Large intestine (tissue), 3 donors: Measurements from ENCODE around the gene SLC6A3. TPM values are rescaled to one million over a fixed set of nuclear protein-coding genes. Genes with fewer than 3 reads are reported as not detected.
"Not testable (repeated sequence)": the region's sequence is repeated elsewhere in the genome, so short reads cannot be mapped to it uniquely, and the experiment has no call there.

ENCODE experiments used
- DNase-seq, 2 donors: peaks; one replicate each; pipeline versions ENCODE4 v3.0.0 to v3.0.0-alpha.2; 2013
- H3K27ac ChIP-seq: one replicate; pipeline ENCODE4 v1.5.1; 2013; ENCODE audit warnings: low read length
- H3K27me3 ChIP-seq: 2 replicates; pipeline ENCODE4 v1.6.1; 2013; ENCODE audit warnings: low read length; ENCODE audit not compliant: control insufficient read depth, insufficient read depth
- H3K36me3 ChIP-seq: 2 replicates; pipeline ENCODE4 v1.6.1; 2013; ENCODE audit warnings: low read length; ENCODE audit not compliant: control insufficient read depth, insufficient read depth
- H3K4me1 ChIP-seq: one replicate; pipeline ENCODE4 v1.6.1; 2013; ENCODE audit warnings: low read length; ENCODE audit not compliant: control insufficient read depth, insufficient read depth
- H3K4me3 ChIP-seq: one replicate; pipeline ENCODE4 v1.5.1; 2013; ENCODE audit warnings: low read length
- H3K9me3 ChIP-seq: one replicate; pipeline ENCODE4 v1.6.1; 2013; ENCODE audit warnings: mild to moderate bottlenecking, low read depth, low read length, moderate library complexity; ENCODE audit not compliant: control insufficient read depth
- WGBS: methylation state at CpG from one replicate; pipeline ENCODE4 v1.1.5; 2013; ENCODE audit warnings: low lambda C conversion rate; ENCODE audit not compliant: insufficient coverage; 5-methylcytosine and 5-hydroxymethylcytosine counted together
- polyA plus RNA-seq: library from polyadenylated mRNA; unstranded; fragments of 120-200 nt; gene quantifications from one replicate; pipeline ENCODE4 v1.2.1, GENCODE V29; 2013

Gene SLC6A3
- polyA plus RNA-seq, 1 donor = 0.13 TPM

DNA sequence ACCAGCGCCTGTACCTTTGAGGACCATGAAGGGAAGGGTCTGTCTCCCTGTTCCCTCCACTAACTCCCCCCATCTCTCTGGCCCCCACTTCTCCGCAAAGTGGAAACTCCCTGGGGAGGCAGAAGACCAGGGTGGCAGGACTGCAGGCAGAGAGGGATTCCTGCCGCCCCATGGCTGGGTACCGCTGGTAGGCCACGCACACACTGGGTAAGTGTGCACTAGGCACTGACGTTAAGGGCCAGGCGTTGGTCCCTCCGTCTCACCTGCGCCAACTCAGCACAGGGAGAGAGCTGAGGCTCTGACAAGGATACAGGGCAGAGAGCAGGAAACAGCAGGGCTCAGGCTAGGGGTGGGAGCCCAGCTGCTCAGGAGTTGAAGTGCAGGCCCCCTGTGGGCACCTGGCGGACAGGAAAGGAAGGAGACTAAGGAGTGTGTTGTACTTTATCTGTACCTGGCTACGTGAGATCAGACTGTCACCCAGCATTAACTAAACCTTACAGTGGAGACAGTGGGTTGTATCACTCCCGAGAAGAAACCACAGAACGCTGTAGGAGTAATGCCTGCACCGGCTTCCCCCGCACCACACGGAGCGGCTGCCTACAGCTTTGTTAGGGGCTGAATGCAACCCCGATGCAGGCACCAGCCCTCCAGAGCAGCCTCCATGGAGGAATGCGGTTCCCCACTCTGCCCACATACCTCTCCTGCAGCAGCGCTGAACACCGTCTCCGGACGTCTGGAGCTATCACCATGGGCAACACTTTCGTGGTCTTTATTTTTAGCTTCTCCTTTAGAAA, 66.2 kb downstream of the SLC6A3 start:
- Histone ChIP-seq H3K27me3 (peaks cover 18% of the 10 kb centered on the region), H3K4me1 (peaks cover 9% of the 10 kb centered on the region), H3K36me3 (no peaks in the 10 kb centered on the region), H3K4me3 (no peak overlapping the region), H3K27ac (no peak overlapping the region), H3K9me3 (peaks cover 10% of the 10 kb centered on the region)
- no peak for DNase-seq
- WGBS = no CpG with 5 or more reads among the region's 24 CpGs

DNA sequence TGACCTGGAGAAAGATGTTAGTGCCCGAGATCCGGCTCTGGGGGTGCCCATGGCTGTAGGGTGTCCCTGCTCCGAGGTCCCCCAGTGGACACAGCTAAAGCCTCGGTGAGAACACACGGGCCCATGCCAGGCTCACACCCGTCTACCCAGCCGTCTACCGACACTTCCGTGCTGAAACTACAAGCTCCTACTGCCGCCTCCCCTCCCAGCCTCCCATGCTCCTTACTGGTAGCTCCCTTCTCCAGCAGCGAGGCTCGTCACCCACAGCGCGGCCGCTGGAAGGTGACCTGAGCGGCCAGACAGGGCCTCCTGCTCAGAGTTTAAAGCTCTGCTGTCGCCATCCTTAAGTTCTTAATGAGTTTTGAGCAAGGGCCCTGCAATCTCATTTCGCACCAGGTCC, 67.1 kb downstream of the SLC6A3 start:
- peaks cover 18% of the 10 kb centered on the region for H3K27me3 ChIP-seq
- peaks cover 9% of the 10 kb centered on the region for H3K4me1 ChIP-seq
- no CpG with 5 or more reads among the region's 18 CpGs for WGBS
- DNase-seq = no peak
- no peak overlapping the region for H3K27ac ChIP-seq
- no peak overlapping the region for H3K4me3 ChIP-seq
- H3K9me3 ChIP-seq = peaks cover 10% of the 10 kb centered on the region
- no peaks in the 10 kb centered on the region for H3K36me3 ChIP-seq

DNA sequence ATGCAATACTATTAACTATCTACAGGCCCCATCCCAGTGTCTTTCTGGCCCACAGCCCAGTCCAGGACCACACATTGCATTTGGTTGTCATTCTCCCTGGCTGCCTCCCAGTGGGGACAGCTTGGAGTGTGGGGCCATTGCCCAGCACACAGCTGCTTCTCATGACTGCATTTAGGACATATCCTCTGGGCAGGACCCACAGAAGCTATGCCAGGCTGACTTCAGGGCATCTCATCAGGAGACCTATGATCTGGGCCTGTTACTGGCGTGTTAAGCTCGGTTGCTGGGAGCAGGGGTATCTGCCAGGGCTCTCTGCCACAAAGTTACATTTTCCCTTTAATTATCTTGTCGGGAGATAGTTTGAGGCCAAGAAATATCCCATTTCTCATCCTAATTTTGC, 68.3 kb downstream of the SLC6A3 start:
- Histone ChIP-seq H3K27me3 (peaks cover 18% of the 10 kb centered on the region), H3K27ac (no peak overlapping the region), H3K36me3 (no peaks in the 10 kb centered on the region), H3K4me1 (peaks cover 9% of the 10 kb centered on the region), H3K4me3 (no peak overlapping the region), H3K9me3 (peaks cover 10% of the 10 kb centered on the region)
- WGBS = no CpG with 5 or more reads among the region's 3 CpGs
- DNase-seq = no peak

DNA sequence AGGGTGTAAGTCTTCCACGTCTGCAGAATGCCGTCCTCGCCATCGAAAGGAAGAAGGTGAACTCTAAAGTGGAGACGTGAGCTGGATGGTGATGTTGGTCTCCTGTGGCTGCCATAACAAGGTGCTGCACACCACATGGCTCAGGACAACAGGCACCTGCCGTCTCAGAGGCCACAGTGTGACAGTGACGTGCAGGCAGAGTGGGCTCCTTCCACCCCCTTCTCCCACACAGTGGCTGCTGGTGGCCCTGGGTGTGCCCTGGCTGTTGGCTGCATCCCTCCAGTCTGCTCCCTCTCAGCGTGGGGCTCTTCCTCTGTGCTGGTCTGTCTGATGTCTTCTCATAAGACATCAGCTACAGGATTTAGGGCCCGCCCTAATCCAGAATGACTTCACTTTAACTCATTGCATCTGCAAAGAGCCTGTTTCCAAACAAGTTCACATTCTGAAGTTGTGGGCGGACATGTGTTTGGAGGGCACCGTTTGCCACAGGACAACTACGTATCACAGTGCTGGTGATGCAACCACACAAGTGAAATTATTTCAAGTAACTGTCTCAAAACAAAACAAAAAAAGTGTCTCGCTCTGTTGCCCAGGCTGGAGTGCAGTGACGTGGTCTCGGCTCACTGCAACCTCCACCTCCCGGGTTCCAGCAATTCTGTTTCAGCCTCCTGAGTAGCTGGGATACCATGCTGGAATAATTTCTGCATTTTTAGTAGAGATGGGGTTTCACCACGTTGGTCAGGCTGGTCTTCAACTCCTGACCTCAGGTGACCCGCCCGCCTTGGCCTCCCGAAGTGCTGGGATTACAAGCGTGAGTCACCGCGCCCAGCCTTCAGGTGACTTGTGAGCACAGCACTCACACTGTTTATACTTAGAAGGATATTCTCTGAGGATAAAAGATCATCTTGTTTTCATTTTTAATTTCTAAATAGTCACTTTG, 69.1 kb downstream of the SLC6A3 start:
- Histone ChIP-seq H3K27ac (no peak overlapping the region), H3K27me3 (peaks cover 24% of the 10 kb centered on the region), H3K9me3 (peaks cover 10% of the 10 kb centered on the region), H3K4me3 (no peak overlapping the region), H3K4me1 (peaks cover 8% of the 10 kb centered on the region), H3K36me3 (no peaks in the 10 kb centered on the region)
- no CpG with 5 or more reads among the region's 23 CpGs for WGBS
- DNase-seq = no peak

DNA sequence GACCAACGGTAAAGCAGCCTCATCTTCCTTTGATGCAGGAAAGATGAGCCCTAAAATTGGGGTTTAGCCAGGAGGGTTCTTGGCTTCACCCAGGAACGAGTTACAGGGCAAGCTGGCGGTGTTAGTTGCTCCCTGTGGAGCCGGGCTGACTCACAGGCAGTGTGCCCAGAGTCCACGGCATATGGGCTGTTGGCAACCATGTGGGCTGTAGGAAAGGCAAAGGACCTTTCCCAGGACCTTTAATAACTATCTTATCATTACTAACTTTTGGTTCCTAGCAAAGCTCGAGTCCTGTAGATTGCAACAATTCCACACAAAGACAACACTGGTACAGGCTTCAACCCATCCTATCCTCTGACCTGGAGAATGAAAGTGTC, 70.6 kb downstream of the SLC6A3 start:
- Histone ChIP-seq H3K4me3 (no peak overlapping the region), H3K27me3 (peaks cover 25% of the 10 kb centered on the region), H3K36me3 (no peaks in the 10 kb centered on the region), H3K9me3 (peaks cover 7% of the 10 kb centered on the region), H3K27ac (no peak overlapping the region), H3K4me1 (no peaks in the 10 kb centered on the region)
- WGBS = no CpG with 5 or more reads among the region's 6 CpGs
- no peak for DNase-seq

DNA sequence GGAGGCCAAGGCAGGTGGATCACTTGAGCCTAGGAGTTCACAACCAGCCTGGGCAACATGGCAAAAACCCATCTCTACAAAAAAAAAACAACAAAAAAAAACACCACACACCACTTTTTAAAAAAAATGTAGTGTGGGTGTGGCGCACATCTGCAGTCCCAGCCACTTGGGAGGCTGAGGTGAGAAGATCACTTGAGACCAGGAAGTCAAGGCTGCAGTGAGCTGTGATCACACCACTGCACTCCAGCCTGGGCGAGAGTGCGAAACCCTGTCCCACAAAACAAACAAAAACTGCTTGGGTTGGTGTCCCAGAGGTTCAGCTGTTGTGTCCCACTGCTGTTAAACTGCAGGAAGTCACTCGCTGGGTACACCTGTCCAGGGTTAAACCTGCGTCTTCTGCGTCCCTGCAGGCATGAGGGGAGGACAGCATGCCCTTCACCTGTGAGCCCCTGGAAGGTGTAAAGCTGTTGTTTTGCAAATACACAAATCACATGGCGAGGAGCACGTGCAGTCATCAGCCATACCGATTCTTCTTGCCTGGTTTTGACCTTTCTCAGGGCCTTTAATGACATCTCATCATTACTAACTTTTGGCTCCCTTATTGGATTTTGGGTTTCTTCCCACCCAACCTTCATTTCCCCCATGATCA, 71.1 kb downstream of the SLC6A3 start:
- Histone ChIP-seq H3K27ac (no peak overlapping the region), H3K4me3 (no peak overlapping the region), H3K36me3 (no peaks in the 10 kb centered on the region), H3K27me3 (peaks cover 21% of the 10 kb centered on the region), H3K9me3 (peaks cover 3% of the 10 kb centered on the region), H3K4me1 (no peaks in the 10 kb centered on the region)
- DNase-seq = no peak
- 66% methylated on average over 3 of the region's 9 CpGs for WGBS

DNA sequence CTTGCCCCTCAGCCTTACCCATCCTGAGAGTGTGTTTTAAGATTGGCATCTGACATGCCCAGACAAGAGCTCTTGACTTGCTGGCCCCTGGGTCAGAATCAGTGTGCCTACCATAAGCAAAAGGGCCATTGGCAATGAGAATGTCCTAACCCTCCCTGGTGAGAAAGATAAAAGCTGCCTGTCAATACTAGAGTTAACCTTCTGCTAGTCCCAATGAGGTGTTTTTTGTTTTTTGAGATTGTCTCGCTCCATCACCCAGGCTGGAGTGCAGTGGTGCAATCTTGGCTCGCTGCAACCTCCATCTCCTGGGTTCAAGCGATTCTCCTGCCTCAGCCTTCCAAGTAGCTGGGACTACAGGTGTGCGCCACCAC, 73.3 kb downstream of the SLC6A3 start:
- not testable (repeated sequence) for H3K9me3 ChIP-seq, DNase-seq, H3K36me3 ChIP-seq, H3K4me1 ChIP-seq, H3K27ac ChIP-seq, H3K4me3 ChIP-seq
- WGBS = no CpG with 5 or more reads among the region's 4 CpGs
- peaks cover 18% of the 10 kb centered on the region for H3K27me3 ChIP-seq

DNA sequence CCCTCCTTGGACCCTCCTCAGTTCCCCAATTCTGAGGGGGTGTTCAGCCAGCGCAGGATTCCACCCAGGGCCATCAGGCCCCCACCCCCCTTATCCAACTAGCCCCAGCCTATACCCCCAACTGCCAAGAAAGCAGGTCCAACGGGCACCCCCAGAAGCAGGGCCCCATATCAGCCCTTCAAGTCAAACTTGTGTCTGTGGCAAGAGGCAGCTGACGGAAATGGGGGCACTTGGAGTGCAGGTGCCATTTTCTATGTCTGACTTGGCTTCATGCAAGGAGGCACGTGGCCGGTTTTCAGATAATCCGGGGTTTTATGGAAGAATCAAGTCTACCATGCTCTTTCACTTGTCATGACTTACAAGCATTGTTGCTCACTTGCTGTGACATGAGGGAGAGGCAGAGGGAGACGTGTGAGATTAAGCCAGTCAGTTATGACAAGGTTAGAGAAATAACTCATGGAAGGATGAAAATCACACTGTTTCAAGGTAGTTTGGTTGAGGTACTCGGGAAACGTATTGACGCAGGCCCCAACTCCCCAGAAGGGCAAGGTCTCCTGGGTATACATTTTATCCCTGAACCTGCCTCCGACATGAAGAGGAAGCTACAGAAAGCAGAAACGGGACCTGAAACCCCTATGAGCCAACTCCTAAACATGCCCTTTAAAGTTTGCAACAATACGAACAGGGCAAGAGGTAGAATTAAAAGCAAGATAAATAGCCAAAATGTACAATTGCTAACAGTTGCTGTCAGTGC, 73.8 kb downstream of the SLC6A3 start:
- Histone ChIP-seq H3K27ac (no peak overlapping the region), H3K9me3 (no peaks in the 10 kb centered on the region), H3K27me3 (peaks cover 21% of the 10 kb centered on the region), H3K4me3 (no peak overlapping the region), H3K4me1 (no peaks in the 10 kb centered on the region), H3K36me3 (no peaks in the 10 kb centered on the region)
- DNase-seq = no peak
- no CpG with 5 or more reads among the region's 13 CpGs for WGBS

DNA sequence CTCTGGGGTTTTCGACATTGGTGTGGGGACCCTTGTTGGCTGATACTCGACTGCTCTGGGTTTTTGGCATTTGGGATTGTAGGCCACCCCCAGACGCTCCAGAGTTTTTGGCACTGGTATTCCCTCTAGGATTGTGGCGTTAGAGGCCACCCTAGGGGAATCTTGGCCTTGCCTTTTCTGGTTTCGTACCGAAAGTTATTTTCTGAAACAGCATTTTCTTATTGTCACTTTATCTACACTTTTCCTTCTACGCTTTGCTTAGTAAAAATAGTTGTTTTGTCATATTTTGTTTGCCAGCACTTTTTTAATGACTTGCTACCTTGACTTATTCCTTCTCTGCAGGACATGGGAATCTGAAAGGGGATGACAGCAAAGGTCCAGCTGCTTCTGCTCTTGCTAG, 75.2 kb downstream of the SLC6A3 start:
- H3K27ac ChIP-seq = no peak overlapping the region
- WGBS = 100% methylated on average over 3 of the region's 7 CpGs
- H3K4me1 ChIP-seq = no peaks in the 10 kb centered on the region
- no peak for DNase-seq
- peaks cover 18% of the 10 kb centered on the region for H3K27me3 ChIP-seq
- no peaks in the 10 kb centered on the region for H3K36me3 ChIP-seq
- H3K9me3 ChIP-seq = no peaks in the 10 kb centered on the region
- no peak overlapping the region for H3K4me3 ChIP-seq

DNA sequence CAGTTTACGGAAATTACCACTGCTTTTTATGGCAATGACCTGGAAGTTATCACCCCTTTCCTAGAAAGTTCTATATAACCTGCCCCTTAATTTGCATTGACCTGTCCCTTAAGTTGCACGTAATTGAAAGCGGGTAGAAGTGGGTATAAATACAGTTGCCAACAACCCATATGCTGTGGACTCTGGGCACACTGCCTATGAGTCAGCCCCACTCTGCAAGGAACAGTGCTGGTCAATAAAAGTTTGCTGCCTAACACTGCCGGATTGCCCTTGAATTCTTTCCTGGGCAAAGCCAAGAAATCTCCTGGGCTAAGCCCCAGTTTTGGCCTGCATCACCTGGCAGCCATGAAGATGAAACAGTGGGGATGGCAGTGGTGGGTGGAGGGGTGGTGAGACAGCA, 76.5 kb downstream of the SLC6A3 start:
- H3K36me3 ChIP-seq = no peaks in the 10 kb centered on the region
- peaks cover 20% of the 10 kb centered on the region for H3K27me3 ChIP-seq
- no CpG with 5 or more reads among the region's 4 CpGs for WGBS
- H3K27ac ChIP-seq = no peak overlapping the region
- no peak for DNase-seq
- H3K4me1 ChIP-seq = no peaks in the 10 kb centered on the region
- no peaks in the 10 kb centered on the region for H3K9me3 ChIP-seq
- H3K4me3 ChIP-seq = no peak overlapping the region
